Activated CD4-positive, alpha-beta T cell treated with anti-CD3 and anti-CD28 coated beads for 36 hours (primary cell): ENCODE results near the gene HSPE1. TPM values are rescaled to one million over a fixed set of nuclear protein-coding genes. Genes with fewer than 3 reads are reported as not detected.

Experiments
- ATAC-seq: fragments of 200-7000 bp; cut with Tn5 transposase; one replicate; pipeline ENCODE4 v1.10.0; 2021; ENCODE audit warnings: mild to moderate bottlenecking, moderate library complexity
- CTCF ChIA-PET: fragments of 350-600 bp; sonication (Branson Sonifier 250); formaldehyde crosslinking; loops from one replicate; lab custom pipeline; 2021; ENCODE audit warnings: antibody characterized with exemption; lab: Charles Lee
- POLR2A ChIA-PET: fragments of 350-600 bp; sonication (Branson Sonifier 250); formaldehyde crosslinking; loops from one replicate; lab custom pipeline; 2021; ENCODE audit warnings: antibody characterized with exemption, inconsistent platforms; lab: Charles Lee
- DNase-seq: peaks from one replicate; pipeline ENCODE4 v3.0.0-alpha.2; 2020
- H3K27ac Mint-ChIP-seq: one replicate; pipeline ENCODE4 v1.8.0; 2021; ENCODE audit warnings: mixed read lengths
- H3K27me3 Mint-ChIP-seq: one replicate; pipeline ENCODE4 v1.8.0; 2021; ENCODE audit warnings: mixed read lengths
- H3K36me3 Mint-ChIP-seq: one replicate; pipeline ENCODE4 v1.8.0; 2021; ENCODE audit warnings: low read depth, mixed read lengths
- H3K4me1 Mint-ChIP-seq: one replicate; pipeline ENCODE4 v1.8.0; 2021; ENCODE audit warnings: mixed read lengths
- H3K4me3 Mint-ChIP-seq: one replicate; pipeline ENCODE4 v1.8.0; 2021; ENCODE audit warnings: mild to moderate bottlenecking, moderate library complexity, mixed read lengths
- H3K9me3 Mint-ChIP-seq: one replicate; pipeline ENCODE4 v1.8.0; 2021; ENCODE audit warnings: low read depth, mixed read lengths
- intact Hi-C, 2 experiments: fragments of 100-400 bp; cut with DNase I in 1 of 2; cut with micrococcal nuclease in 1 of 2; formaldehyde crosslinking; loops; one replicate each; pipeline versions ENCODE4 v1.14.2 to v1.15.1; 2022 to 2024; cut with DNase I, micrococcal nuclease
- total RNA-seq, 2 experiments: library from RNA; stranded (reverse); gene quantifications; one replicate each; pipeline ENCODE4 v1.2.3, GENCODE V29; 2021

Gene HSPE1
- total RNA-seq, 2 experiments from 2014 or later: 250 to 356 TPM

DNA sequence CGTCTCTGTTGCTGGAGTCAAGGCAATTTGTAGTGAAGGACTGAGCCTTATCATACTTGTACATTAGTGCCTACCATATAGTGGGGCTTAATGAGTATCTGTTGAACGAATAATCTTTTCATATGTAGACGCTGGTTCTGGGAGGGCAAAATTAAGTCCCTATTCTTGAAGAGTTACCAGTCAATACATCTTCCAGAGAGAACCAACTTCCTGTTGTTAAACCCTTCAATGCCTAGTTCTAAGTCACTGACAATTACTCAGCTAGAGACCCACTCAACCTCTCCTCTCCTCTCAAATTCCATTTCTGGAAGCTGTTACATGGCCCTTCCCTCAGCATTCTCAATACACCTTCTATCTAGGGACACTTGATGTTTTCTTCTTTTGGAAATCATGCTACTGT, 14.6 kb downstream of the HSPE1 start:
- intact Hi-C loops: loop anchor here (1.0 to 5.0 kb wide), 7 partner anchors 14 to 587 kb away; partner anchors contain the start of genes COQ10B (in 2 of the 2), HSPE1 (in 2 of the 2), MARS2 (in 2 of the 2) and ANKRD44 (in 1 of the 2)
- no peak for ATAC-seq
- ChIA-PET POLR2A (interaction anchor here (0.9 to 2.8 kb wide), 3 partner anchors 15 to 80 kb away, joined by 3 to 23 read pairs (median 5); partner anchors contain the start of genes HSPD1, HSPE1 and SF3B1), CTCF (interaction anchor here (0.9 to 3.0 kb wide), 3 partner anchors 10 to 76 kb away, joined by 3 to 11 read pairs (median 4); no protein-coding TSS in a partner anchor)
- H3K36me3 Mint-ChIP-seq: peaks cover 6% of the 10 kb centered on the region
- peaks cover 17% of the 10 kb centered on the region for H3K4me1 Mint-ChIP-seq
- H3K27me3 Mint-ChIP-seq: no peaks in the 10 kb centered on the region
- H3K4me3 Mint-ChIP-seq: peak overlapping the region; percentile 94
- H3K9me3 Mint-ChIP-seq: no peaks in the 10 kb centered on the region
- H3K27ac Mint-ChIP-seq: peak overlapping the region; percentile 96
- DNase-seq: no peak

GRCh38 chr2:197515315-197515738, 15.1 kb downstream of the HSPE1 start:
- peaks cover 18% of the 10 kb centered on the region for H3K4me1 Mint-ChIP-seq
- DNase-seq (no peak), ATAC-seq (no peak)
- no peaks in the 10 kb centered on the region for H3K27me3 Mint-ChIP-seq
- peak overlapping the region; percentile 96 for H3K27ac Mint-ChIP-seq
- peaks cover 7% of the 10 kb centered on the region for H3K36me3 Mint-ChIP-seq
- H3K4me3 Mint-ChIP-seq: peak overlapping the region; percentile 94
- CTCF ChIA-PET: interaction anchor here (0.9 to 3.0 kb wide), 3 partner anchors 10 to 76 kb away, joined by 3 to 11 read pairs (median 4); no protein-coding TSS in a partner anchor
- intact Hi-C loops: loop anchor here (1.0 to 5.0 kb wide), 7 partner anchors 15 to 588 kb away; partner anchors contain the start of genes COQ10B (in 2 of the 2), HSPE1 (in 2 of the 2), MARS2 (in 2 of the 2) and ANKRD44 (in 1 of the 2)
- POLR2A ChIA-PET: interaction anchor here (0.5 to 2.8 kb wide), 8 partner anchors 9 to 241 kb away, joined by 3 to 23 read pairs (median 4); partner anchors contain the start of genes HSPD1, HSPE1 and SF3B1
- peaks cover under 1% of the 10 kb centered on the region for H3K9me3 Mint-ChIP-seq

DNA sequence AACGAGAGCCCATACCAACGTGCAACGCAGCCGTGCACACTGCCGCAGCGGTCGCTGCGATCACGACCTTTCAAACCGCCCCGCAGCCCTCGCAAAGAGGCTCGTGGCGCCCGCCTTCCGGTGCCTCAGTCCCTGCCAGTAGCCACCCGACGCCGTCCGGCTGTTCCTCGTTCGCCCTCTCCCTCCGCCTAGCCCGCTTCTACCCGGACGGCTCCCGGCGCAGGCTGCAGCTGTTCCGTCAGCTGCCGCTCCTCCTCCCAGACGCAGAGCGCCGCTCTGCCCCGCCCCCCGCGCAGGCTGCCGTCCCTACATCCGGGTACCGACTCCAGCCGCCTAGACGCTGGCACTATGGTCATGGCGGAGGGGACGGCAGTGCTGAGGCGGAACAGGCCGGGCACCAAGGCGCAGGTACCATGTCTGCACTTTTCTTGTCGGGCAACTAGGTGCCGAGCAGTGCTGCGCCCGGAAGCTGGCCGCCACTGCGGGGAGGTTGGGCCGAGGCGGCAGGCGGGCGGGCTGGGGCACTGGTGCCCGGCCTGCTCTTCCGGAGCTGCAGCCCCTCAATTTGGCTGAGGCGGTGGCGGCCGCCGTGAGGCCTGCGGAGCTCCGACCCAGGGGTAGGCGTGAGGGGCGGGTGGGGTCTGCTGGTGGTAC, 15.7 kb downstream of the HSPE1 start, which contains the start of gene MOB4:
Gene MOB4, plus strand, starts transcription at position 328 of the 654 bp plus-strand sequence. Its CDS starts 21 bp downstream, at position 349.
- Mint-ChIP-seq H3K9me3 (peaks cover 3% of the 10 kb centered on the region), H3K27me3 (no peaks in the 10 kb centered on the region), H3K4me3 (peak within 1 kb of the TSS; percentile 94), H3K36me3 (peaks cover 9% of the 10 kb centered on the region), H3K27ac (peak within 1 kb of the TSS; percentile 96), H3K4me1 (peaks cover 21% of the 10 kb centered on the region)
- POLR2A ChIA-PET: interaction anchor here (0.5 to 2.8 kb wide), 10 partner anchors 9 to 240 kb away, joined by 3 to 23 read pairs (median 4); partner anchors contain the start of genes COQ10B, HSPD1, HSPE1 and SF3B1
- CTCF ChIA-PET: interaction anchor here (1.2 to 3.0 kb wide), 2 partner anchors 11 to 14 kb away, joined by 4 to 11 read pairs; no protein-coding TSS in a partner anchor
- DNase-seq: peak; percentile 97
- intact Hi-C loops: loop anchor here (1.0 to 5.0 kb wide), 8 partner anchors 16 to 589 kb away; partner anchors contain the start of genes COQ10B (in 2 of the 2), HSPE1 (in 2 of the 2), MARS2 (in 2 of the 2) and SF3B1 (in 2 of the 2)
- ATAC-seq: peak; percentile 95

DNA sequence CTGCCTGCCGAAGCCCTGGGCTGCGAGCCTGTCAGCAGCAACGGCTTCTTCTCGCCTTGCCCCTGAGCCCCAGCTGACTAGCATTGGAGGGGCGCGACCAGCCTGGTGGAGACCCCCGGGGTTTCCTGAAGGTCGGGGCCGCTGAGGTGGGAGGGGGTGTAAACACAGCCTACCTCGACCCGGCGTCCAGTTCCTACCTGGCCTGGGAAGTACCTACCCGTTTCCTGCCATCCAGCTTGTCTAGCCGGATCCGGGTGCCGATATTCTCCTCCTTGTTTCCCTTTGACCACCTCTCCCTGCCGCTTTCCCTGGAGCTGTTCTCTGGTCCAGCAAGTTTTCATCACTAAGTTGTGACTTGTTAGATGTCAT, 16.2 kb downstream of the HSPE1 start:
- peak; percentile 3 for ATAC-seq
- intact Hi-C loops: loop anchor here (1.0 to 5.0 kb wide), 4 partner anchors 81 to 589 kb away; partner anchors contain the start of genes SF3B1 (in 2 of the 2), ANKRD44 (in 1 of the 2), MARS2 (in 1 of the 2) and PGAP1 (in 1 of the 2)
- H3K27ac Mint-ChIP-seq: peak overlapping the region; percentile 91
- POLR2A ChIA-PET: interaction anchor here (0.5 to 2.8 kb wide), 9 partner anchors 8 to 63 kb away, joined by 3 to 23 read pairs (median 3); partner anchors contain the start of genes COQ10B, HSPD1 and HSPE1
- H3K9me3 Mint-ChIP-seq: peaks cover 6% of the 10 kb centered on the region
- H3K36me3 Mint-ChIP-seq: peaks cover 14% of the 10 kb centered on the region
- CTCF ChIA-PET: interaction anchor here (0.9 to 3.0 kb wide), 3 partner anchors 10 to 17 kb away, joined by 3 to 11 read pairs (median 4); partner anchors contain the start of gene HSPD1
- no peaks in the 10 kb centered on the region for H3K27me3 Mint-ChIP-seq
- H3K4me1 Mint-ChIP-seq: peaks cover 24% of the 10 kb centered on the region
- peak overlapping the region; percentile 94 for H3K4me3 Mint-ChIP-seq
- DNase-seq: peak; percentile 47

DNA sequence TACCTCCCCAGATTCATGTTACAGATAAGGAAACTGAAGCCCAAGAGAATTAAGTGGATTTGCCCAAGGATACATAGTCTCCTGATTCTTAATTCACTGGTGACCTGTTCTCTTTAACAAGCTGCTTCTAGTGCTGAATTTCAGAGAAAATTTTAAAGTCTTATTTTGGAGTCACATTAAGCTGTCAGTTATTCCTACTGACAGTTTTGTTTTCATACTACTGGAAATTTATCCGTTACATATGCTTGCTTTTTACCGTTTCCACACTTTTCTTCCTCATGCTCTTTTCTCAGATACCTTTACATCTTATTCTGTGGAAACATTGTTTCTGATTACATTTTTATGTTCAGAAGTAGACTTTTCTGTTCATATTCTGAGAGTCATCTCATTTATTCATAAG, 17.0 kb downstream of the HSPE1 start:
- no peak for ATAC-seq
- H3K9me3 Mint-ChIP-seq: peaks cover 6% of the 10 kb centered on the region
- H3K4me1 Mint-ChIP-seq: peaks cover 27% of the 10 kb centered on the region
- ChIA-PET POLR2A (interaction anchor here (0.8 to 2.8 kb wide), 3 partner anchors 11 to 19 kb away, joined by 3 to 23 read pairs (median 3); partner anchors contain the start of genes HSPD1 and HSPE1), CTCF (interaction anchor here (0.9 to 3.0 kb wide), 3 partner anchors 11 to 18 kb away, joined by 3 to 11 read pairs (median 4); partner anchors contain the start of gene HSPD1)
- H3K27ac Mint-ChIP-seq: peak overlapping the region; percentile 91
- peaks cover 19% of the 10 kb centered on the region for H3K36me3 Mint-ChIP-seq
- H3K27me3 Mint-ChIP-seq: no peaks in the 10 kb centered on the region
- no peak for DNase-seq
- H3K4me3 Mint-ChIP-seq: peak overlapping the region; percentile 94
- intact Hi-C loops: loop anchor here (5.0 kb wide), 3 partner anchors 190 to 590 kb away; partner anchors contain the start of genes ANKRD44 (in 1 of the 2), MARS2 (in 1 of the 2) and PGAP1 (in 1 of the 2)

- Mint-ChIP-seq H3K4me3 (no peak overlapping the region), H3K27me3 (no peaks in the 10 kb centered on the region), H3K9me3 (no peaks in the 10 kb centered on the region), H3K27ac (no peak overlapping the region), H3K36me3 (peaks cover 56% of the 10 kb centered on the region), H3K4me1 (peaks cover 35% of the 10 kb centered on the region)
- intact Hi-C loops: no loop called here
- DNase-seq: no peak
- no peak for ATAC-seq
- POLR2A ChIA-PET: no interaction called here
- CTCF ChIA-PET: interaction anchor here (0.6 kb wide), 1 partner anchor 50 kb away, joined by 3 read pairs; no protein-coding TSS in a partner anchor
Observed at GRCh38 chr2:197538412-197538811, 38.2 kb downstream of the HSPE1 start.

GRCh38 chr2:197539734-197540133, 39.6 kb downstream of the HSPE1 start:
- intact Hi-C loops: no loop called here
- H3K27me3 Mint-ChIP-seq: no peaks in the 10 kb centered on the region
- no peak overlapping the region for H3K4me3 Mint-ChIP-seq
- H3K27ac Mint-ChIP-seq: no peak overlapping the region
- H3K4me1 Mint-ChIP-seq: peaks cover 24% of the 10 kb centered on the region
- H3K36me3 Mint-ChIP-seq: peaks cover 51% of the 10 kb centered on the region
- no peaks in the 10 kb centered on the region for H3K9me3 Mint-ChIP-seq
- CTCF ChIA-PET: no interaction called here
- ATAC-seq: no peak
- POLR2A ChIA-PET: interaction anchor here (1.0 kb wide), 1 partner anchor 24 kb away, joined by 3 read pairs; the partner anchor contains the start of gene MOB4
- DNase-seq: no peak

DNA sequence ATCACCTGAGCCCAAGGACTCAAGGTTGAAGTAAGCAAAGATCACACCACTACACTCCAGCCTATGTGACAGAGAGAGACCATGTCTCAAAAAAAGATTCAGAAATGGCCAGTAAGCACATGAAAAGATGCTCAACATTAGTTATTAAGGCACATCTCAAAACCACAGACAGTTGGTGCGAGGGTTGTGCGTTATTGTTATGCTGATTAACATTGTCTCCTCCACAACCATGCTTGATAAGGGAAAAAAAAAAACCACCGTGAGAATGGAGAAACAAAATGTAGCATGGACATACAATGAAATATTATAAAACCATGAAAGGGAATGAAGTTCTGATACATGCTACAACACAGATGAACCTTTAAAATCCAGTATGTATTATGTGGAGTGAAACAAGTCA, 43.0 kb downstream of the HSPE1 start:
- ChIA-PET CTCF (no interaction called here), POLR2A (no interaction called here)
- Mint-ChIP-seq H3K36me3 (peaks cover 30% of the 10 kb centered on the region), H3K27ac (no peak overlapping the region), H3K4me3 (no peak overlapping the region), H3K27me3 (no peaks in the 10 kb centered on the region), H3K9me3 (no peaks in the 10 kb centered on the region), H3K4me1 (peaks cover 19% of the 10 kb centered on the region)
- ATAC-seq: no peak
- intact Hi-C loops: no loop called here
- DNase-seq: no peak

GRCh38 chr2:197547163-197547900, 47.2 kb downstream of the HSPE1 start:
- Mint-ChIP-seq H3K27ac (peak overlapping the region; percentile 32), H3K4me3 (no peak overlapping the region), H3K9me3 (no peaks in the 10 kb centered on the region), H3K36me3 (peaks cover 28% of the 10 kb centered on the region), H3K4me1 (peaks cover 2% of the 10 kb centered on the region), H3K27me3 (no peaks in the 10 kb centered on the region)
- ChIA-PET CTCF (interaction anchor here (0.7 kb wide), 1 partner anchor 82 kb away, joined by 3 read pairs; no protein-coding TSS in a partner anchor), POLR2A (no interaction called here)
- no peak for ATAC-seq
- intact Hi-C loops: no loop called here
- DNase-seq: no peak

DNA sequence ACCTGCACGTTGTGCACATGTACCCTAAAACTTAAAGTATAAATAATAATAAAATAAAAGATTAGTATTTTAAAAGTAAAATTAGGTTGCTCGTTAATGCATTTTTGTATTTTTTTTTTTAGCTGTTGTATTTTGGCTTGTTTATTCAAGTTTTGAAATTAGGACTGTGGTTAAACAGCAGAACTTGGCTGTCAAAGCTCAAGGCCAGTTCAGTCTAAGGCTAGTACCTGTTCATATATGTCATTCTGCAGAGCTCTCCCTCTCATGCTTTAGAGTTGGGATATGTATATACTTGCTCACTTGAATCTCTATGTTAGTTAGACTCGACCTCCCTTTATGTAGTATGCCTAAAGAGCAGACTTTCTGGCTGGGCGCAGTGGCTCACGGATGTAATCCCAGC, 48.4 kb downstream of the HSPE1 start:
- intact Hi-C loops: no loop called here
- Mint-ChIP-seq H3K4me1 (peaks cover 2% of the 10 kb centered on the region), H3K9me3 (no peaks in the 10 kb centered on the region), H3K27me3 (no peaks in the 10 kb centered on the region), H3K36me3 (peaks cover 26% of the 10 kb centered on the region), H3K4me3 (no peak overlapping the region), H3K27ac (no peak overlapping the region)
- no peak for ATAC-seq
- ChIA-PET POLR2A (no interaction called here), CTCF (no interaction called here)
- DNase-seq: no peak
